ENCODE results near the gene EFNA5. TPM values are rescaled to one million over a fixed set of nuclear protein-coding genes. Genes with fewer than 3 reads are reported as not detected.

Gene EFNA5
- polyA plus RNA-seq, 3 donors = 0.01 TPM; not detected in 2

GRCh38 chr5:107549567-107549966 lies 121.2 kb downstream of the EFNA5 start:
- no peak overlapping the region for H3K27ac ChIP-seq (ENCODE audit: low read depth in 1 of 2, low read length in 2 of 2)
- H2AFZ ChIP-seq (ENCODE audit: insufficient read depth, low read depth, low read length, poor library complexity, severe bottlenecking) = no peak overlapping the region
- DNase-seq = no peak
- H3K36me3 ChIP-seq (replicated peaks in 1 of 2; ENCODE audit: control insufficient read depth in 1 of 2, insufficient read depth in 2 of 2, low read length in 2 of 2) = no peaks in the 10 kb centered on the region
- H3K4me1 Mint-ChIP-seq = no peaks in the 10 kb centered on the region
- H3K4me3 ChIP-seq (replicated peaks in 1 of 3; ENCODE audit: low read depth in 2 of 3, low read length in 3 of 3) = no peak overlapping the region
- H3K4me2 ChIP-seq (replicated peaks; ENCODE audit: extremely low read depth, low read length, poor library complexity, severe bottlenecking) = no peak overlapping the region
- H3K27ac Mint-ChIP-seq = peak overlapping the region in 1 of 7 donors; percentile 33
- H3K9ac ChIP-seq (ENCODE audit: insufficient read depth, low read length, poor library complexity, severe bottlenecking) = no peak overlapping the region
- H3K4me3 Mint-ChIP-seq = no peak overlapping the region
- TF ChIP-seq, protein P1, sequence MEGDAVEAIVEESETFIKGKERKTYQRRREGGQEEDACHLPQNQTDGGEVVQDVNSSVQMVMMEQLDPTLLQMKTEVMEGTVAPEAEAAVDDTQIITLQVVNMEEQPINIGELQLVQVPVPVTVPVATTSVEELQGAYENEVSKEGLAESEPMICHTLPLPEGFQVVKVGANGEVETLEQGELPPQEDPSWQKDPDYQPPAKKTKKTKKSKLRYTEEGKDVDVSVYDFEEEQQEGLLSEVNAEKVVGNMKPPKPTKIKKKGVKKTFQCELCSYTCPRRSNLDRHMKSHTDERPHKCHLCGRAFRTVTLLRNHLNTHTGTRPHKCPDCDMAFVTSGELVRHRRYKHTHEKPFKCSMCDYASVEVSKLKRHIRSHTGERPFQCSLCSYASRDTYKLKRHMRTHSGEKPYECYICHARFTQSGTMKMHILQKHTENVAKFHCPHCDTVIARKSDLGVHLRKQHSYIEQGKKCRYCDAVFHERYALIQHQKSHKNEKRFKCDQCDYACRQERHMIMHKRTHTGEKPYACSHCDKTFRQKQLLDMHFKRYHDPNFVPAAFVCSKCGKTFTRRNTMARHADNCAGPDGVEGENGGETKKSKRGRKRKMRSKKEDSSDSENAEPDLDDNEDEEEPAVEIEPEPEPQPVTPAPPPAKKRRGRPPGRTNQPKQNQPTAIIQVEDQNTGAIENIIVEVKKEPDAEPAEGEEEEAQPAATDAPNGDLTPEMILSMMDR (IDR thresholded peaks at IDR 0.05) = no peak
- peaks cover 0 to 2% (median 0%) of the 10 kb centered on the region in 3 donors for H3K27me3 Mint-ChIP-seq (ENCODE audit: low read depth in 3 of 3)
- no peaks in the 10 kb centered on the region for H3K27me3 ChIP-seq (ENCODE audit: control insufficient read depth in 2 of 2, insufficient read depth in 2 of 2, low read length in 2 of 2)
- no peaks in the 10 kb centered on the region for H3K9me3 ChIP-seq (replicated peaks in 1 of 2; ENCODE audit: control insufficient read depth in 1 of 2, insufficient read depth in 1 of 2, low read length in 2 of 2)
- no peaks in the 10 kb centered on the region for H3K36me3 Mint-ChIP-seq
- intact Hi-C loops (cut with micrococcal nuclease) = no loop called here
- H4K20me1 ChIP-seq (ENCODE audit: insufficient read depth, low read length) = no peaks in the 10 kb centered on the region
- WGBS (ENCODE audit: insufficient coverage) = 100% methylated on average over 1 of the region's 2 CpGs
- no peaks in the 10 kb centered on the region for H3K4me1 ChIP-seq (ENCODE audit: control insufficient read depth in 1 of 2, insufficient read depth in 2 of 2, low read length in 2 of 2)
- no peaks in the 10 kb centered on the region for H3K9me3 Mint-ChIP-seq
- H3K79me2 ChIP-seq (ENCODE audit: insufficient read depth, low read length) = no peaks in the 10 kb centered on the region

GRCh38 chr5:107548477-107548876 lies 122.3 kb downstream of the EFNA5 start:
- Mint-ChIP-seq H3K36me3 (no peaks in the 10 kb centered on the region), H3K27ac (no peak overlapping the region), H3K27me3 (ENCODE audit: low read depth in 3 of 3) (no peaks in the 10 kb centered on the region), H3K4me1 (no peaks in the 10 kb centered on the region), H3K4me3 (no peak overlapping the region), H3K9me3 (no peaks in the 10 kb centered on the region)
- TF ChIP-seq, protein P1 (IDR thresholded peaks at IDR 0.05) = no peak
- no peak for DNase-seq
- no peaks in the 10 kb centered on the region for H4K20me1 ChIP-seq (ENCODE audit: insufficient read depth, low read length)
- H3K4me1 ChIP-seq (ENCODE audit: control insufficient read depth in 1 of 2, insufficient read depth in 2 of 2, low read length in 2 of 2) = no peaks in the 10 kb centered on the region
- H3K27ac ChIP-seq (ENCODE audit: low read depth in 1 of 2, low read length in 2 of 2) = no peak overlapping the region
- H3K36me3 ChIP-seq (replicated peaks in 1 of 2; ENCODE audit: control insufficient read depth in 1 of 2, insufficient read depth in 2 of 2, low read length in 2 of 2) = no peaks in the 10 kb centered on the region
- no peak overlapping the region for H2AFZ ChIP-seq (ENCODE audit: insufficient read depth, low read depth, low read length, poor library complexity, severe bottlenecking)
- no peaks in the 10 kb centered on the region for H3K79me2 ChIP-seq (ENCODE audit: insufficient read depth, low read length)
- H3K27me3 ChIP-seq (ENCODE audit: control insufficient read depth in 2 of 2, insufficient read depth in 2 of 2, low read length in 2 of 2) = no peaks in the 10 kb centered on the region
- no peak overlapping the region for H3K4me3 ChIP-seq (replicated peaks in 1 of 3; ENCODE audit: low read depth in 2 of 3, low read length in 3 of 3)
- no CpG with 5 or more reads among the region's 4 CpGs for WGBS (ENCODE audit: insufficient coverage)
- H3K9me3 ChIP-seq (replicated peaks in 1 of 2; ENCODE audit: control insufficient read depth in 1 of 2, insufficient read depth in 1 of 2, low read length in 2 of 2) = no peaks in the 10 kb centered on the region
- H3K4me2 ChIP-seq (replicated peaks; ENCODE audit: extremely low read depth, low read length, poor library complexity, severe bottlenecking) = no peak overlapping the region
- intact Hi-C loops (cut with micrococcal nuclease) = no loop called here
- H3K9ac ChIP-seq (ENCODE audit: insufficient read depth, low read length, poor library complexity, severe bottlenecking) = no peak overlapping the region

All from CD14-positive monocyte (primary cell).